Measurements from ENCODE around the gene NSFL1C.

The NSFL1C gene

DNA sequence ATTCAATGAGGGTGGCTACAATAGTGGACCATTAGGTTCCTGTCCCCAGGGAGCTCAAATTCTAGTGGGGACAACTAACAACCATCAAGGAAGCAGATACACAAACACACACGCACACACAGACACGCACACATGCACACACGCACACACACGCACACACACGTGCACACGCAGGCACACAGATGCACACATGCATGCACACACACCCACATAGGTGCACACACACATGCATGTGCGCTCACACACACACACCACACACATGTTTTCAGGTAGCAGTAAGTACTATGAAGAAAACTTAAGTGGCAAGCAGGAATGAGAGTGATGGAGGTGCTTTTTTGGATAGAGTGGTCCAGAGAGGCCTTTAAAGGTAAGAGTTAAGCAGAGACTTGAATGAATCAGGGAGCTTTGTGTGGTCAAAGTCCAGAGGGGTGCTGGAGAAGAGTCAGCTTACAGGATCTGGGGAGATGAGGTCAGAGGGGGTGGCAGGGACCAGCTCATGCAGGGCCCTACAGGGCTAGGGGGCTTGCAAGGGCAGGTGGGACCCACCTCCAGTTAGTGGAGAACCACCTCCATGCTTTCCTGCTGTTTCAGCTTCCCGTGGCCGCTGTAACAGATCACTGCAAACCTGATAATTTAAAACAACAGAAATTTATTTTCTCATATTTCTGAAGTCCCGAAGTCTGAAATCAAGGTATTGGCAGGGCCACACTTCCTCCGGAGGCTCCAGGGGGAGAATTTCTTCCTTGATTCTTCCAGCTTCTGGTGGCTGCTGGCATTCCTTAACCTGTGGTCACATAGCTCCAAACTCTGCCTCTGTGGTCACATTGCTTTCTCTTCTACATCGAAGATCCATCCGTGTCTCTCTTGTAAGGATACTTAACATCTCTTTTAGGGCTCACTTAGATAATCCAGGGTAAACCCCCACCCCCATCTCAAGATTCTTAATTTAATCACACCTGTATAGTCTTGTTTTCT lies 6.9 kb upstream of the NSFL1C start:
- Histone ChIP-seq H3K9ac (ENCODE audit: low read depth, low read length) (no peak overlapping the region), H3K36me3 (ENCODE audit: insufficient read depth, low read length) (no peaks in the 10 kb centered on the region), H3K9me3 (ENCODE audit: control insufficient read depth, insufficient read depth, low read length) (no peaks in the 10 kb centered on the region), H3K4me1 (ENCODE audit: insufficient read depth, low read length) (peaks cover 8% of the 10 kb centered on the region; the same call in 1 of the 2 replicates)

DNA sequence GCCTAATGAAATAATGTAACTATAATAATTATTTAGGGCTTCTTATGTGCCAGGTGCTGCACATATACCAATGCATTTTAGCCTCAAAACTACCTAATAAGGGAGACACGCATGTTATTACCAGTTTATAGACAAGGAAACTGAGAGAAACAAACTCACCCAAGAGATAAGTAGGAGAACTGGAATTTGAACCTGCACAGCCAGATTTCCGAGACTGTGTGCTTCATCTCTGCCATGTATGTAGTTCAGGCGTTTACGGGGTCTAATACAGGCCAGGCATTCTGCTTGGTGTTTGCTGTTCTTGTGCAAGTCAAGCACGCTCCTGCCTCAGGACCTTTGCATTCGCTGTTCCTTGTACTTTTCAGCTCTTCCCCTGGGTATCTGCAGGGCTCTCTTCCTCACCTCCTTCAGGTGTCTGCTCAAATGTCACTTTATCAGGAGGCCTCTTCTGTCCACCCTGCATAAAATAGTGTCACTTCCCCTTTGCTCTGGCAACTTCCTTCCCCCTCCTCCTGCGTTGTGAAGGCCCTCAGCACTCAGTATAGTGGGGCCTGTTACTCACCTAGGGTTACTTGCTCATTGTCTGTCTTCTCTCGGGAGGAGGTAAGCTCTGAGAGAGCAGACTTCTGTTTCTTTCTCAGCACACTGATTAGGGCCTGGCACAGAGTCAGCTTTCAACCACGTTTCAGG lies 6.1 kb upstream of the NSFL1C start:
- Histone ChIP-seq H3K9ac (ENCODE audit: low read depth, low read length) (no peak overlapping the region), H3K4me1 (ENCODE audit: insufficient read depth, low read length) (peaks cover 8% of the 10 kb centered on the region; the same call in 1 of the 2 replicates), H3K9me3 (ENCODE audit: control insufficient read depth, insufficient read depth, low read length) (no peaks in the 10 kb centered on the region), H3K36me3 (ENCODE audit: insufficient read depth, low read length) (no peaks in the 10 kb centered on the region)

DNA sequence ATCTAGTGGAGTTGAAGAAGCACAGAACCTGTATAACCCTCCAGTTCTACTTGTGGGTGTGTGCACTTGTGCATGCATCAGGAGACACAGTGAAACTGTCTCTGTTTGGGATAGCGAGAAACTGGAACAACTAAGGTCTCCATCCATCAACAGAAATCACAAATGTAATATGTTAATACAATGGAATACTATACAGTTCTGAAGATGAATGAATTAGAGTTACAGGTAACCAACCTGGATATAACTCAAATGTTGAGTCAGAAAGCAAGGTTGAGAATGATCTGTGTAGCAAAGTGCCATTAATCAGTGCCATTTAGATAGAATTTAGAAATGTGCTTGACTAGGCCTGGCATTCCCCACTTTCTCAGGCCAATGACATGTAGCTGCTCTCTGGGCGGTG lies 4.6 kb upstream of the NSFL1C start:
- Histone ChIP-seq H3K4me1 (ENCODE audit: insufficient read depth, low read length) (peaks cover 8% of the 10 kb centered on the region; the same call in 1 of the 2 replicates), H3K9me3 (ENCODE audit: control insufficient read depth, insufficient read depth, low read length) (no peaks in the 10 kb centered on the region), H3K36me3 (ENCODE audit: insufficient read depth, low read length) (no peaks in the 10 kb centered on the region), H3K9ac (ENCODE audit: low read depth, low read length) (no peak overlapping the region)

DNA sequence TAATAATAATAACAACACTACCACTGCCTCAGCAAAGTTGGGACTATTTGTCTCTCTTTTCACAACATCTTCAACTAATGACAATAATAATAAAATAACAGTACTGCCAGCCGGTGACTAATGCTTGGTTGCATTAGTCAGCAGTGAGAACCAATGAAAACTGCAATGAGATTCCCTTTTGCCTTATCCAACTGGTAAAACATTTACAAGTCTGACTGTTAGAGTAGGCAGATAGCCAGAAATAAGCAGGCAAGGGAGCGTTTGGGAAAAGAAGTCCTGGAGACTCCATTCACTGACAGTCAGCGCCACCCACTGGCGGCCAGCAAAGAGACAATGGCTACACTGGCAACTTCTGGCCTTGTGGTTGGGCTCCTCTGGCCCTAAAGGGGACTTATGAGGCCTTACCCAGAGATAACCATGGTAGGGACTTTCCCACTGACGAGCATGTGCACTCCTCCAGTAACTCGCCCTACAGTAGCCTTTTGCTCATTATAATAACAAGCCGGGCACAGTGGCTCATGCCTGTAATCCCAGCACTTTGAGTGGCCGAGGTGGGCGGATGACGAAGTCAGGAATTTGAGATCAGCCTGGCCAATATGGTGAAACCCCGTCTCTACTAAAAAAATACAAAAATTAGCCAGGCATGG lies 3.4 kb upstream of the NSFL1C start:
- Histone ChIP-seq H3K9ac (ENCODE audit: low read depth, low read length) (no peak overlapping the region), H3K4me1 (ENCODE audit: insufficient read depth, low read length) (peaks cover 14% of the 10 kb centered on the region), H3K9me3 (ENCODE audit: control insufficient read depth, insufficient read depth, low read length) (no peaks in the 10 kb centered on the region)

DNA sequence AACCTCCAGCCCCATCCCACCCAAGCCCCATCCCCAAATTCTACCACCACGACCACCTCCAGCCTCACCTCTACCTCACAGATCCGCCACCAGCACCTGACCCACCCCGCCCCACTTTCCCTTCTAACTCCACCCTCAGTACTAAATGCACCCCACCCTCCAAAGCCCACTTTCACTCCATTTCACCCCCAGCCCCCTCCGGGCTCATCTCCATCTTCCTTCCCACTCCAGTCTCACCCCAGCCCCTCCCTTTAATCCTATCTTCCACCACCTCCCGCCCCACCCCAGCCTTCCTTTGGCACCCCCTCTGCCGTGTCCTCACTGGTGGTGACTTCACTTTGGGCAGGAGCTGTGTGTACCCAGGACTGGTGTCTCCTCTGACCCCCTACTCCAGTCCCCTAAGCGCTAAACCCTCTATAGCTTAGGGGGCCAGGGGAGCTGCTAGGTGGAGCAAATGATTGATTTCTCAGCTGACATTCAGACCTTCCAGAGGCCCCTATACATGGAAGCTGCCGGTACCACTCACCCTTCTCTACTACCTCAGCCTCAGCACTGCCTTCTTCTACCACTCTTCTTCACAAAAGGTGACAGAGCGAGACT lies 2.8 kb upstream of the NSFL1C start:
- Histone ChIP-seq H3K9me3 (ENCODE audit: control insufficient read depth, insufficient read depth, low read length) (no peaks in the 10 kb centered on the region), H3K36me3 (ENCODE audit: insufficient read depth, low read length) (peaks cover 3% of the 10 kb centered on the region; the same call in 1 of the 2 replicates), H3K9ac (ENCODE audit: low read depth, low read length) (no peak overlapping the region), H3K4me1 (ENCODE audit: insufficient read depth, low read length) (peaks cover 14% of the 10 kb centered on the region)

More for the DNA sequence above, 3.4 kb upstream of the NSFL1C start:
- no peaks in the 10 kb centered on the region for H3K36me3 ChIP-seq (ENCODE audit: insufficient read depth, low read length)

DNA sequence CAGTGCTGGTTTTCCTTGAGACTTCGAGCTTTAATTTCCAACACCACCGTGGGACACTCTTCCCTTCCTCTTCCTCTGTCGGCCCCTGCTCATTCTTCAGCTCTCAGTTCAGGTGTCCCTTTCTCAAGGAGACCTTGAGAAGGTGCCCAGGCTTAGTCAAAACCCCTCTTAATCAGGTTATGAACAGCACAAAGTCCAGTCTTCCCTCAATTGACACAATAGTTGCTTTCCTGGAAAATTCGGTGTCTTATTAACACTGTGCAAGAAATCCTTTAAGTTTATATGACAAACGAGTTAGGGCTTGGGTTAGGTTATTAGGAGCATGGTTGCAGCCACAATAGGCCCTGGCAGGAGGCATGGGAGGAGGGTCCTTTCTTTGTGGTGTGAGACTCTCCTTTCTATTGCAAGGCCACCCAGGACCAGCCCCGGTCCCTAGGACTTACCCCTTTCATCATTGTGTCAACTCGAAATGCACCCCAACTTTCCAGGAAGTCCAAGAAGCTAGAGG lies 1.5 kb upstream of the NSFL1C start:
- no peaks in the 10 kb centered on the region for H3K9me3 ChIP-seq (ENCODE audit: control insufficient read depth, insufficient read depth, low read length)
- no peak overlapping the region for H3K9ac ChIP-seq (ENCODE audit: low read depth, low read length)
- peaks cover 14% of the 10 kb centered on the region for H3K4me1 ChIP-seq (ENCODE audit: insufficient read depth, low read length)
- peaks cover 7% of the 10 kb centered on the region; the same call in 1 of the 2 replicates for H3K36me3 ChIP-seq (ENCODE audit: insufficient read depth, low read length)

DNA sequence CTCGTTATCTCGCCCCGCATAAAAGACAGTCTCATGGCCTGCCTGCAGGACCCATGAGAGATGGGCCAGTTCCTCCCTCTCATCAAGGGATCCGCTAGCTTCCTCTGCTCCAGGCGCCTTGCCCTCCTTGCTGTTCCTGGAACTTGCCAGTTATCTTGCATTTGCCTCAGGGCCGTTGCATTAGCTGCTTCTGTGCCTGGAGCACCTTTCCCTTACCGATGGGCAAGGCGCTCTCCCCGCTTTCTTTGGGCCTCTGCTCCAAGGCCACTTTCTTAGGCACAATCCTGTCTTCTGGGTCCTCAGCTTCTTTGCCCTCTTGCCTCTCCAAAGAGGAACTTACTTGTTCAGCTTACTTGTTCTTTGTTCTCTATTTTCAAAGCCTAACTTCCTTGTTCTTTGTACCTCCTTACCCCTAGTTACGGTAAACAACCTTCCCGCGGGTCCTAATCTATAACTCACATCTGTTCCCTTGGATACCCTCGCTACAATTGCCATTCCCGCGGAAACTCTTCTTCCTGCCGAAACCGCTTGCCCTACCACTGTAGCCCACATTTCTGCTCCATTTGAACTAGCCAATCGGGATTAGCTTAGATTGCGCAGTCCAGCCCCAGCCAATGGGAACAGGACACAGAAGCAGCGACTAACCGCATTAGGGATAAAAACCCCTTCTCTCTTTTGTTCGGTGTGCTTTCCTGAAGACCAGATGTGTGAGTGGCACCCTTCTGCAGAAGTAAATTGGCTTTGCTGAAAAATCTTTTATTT lies 887 bp upstream of the NSFL1C start:
- H3K36me3 ChIP-seq (ENCODE audit: insufficient read depth, low read length) = peaks cover 7% of the 10 kb centered on the region; the same call in 1 of the 2 replicates
- no peak overlapping the region; the same call in 1 of the 2 replicates for H3K9ac ChIP-seq (ENCODE audit: low read depth, low read length)
- no peaks in the 10 kb centered on the region for H3K9me3 ChIP-seq (ENCODE audit: control insufficient read depth, insufficient read depth, low read length)
- peaks cover 14% of the 10 kb centered on the region for H3K4me1 ChIP-seq (ENCODE audit: insufficient read depth, low read length)

DNA sequence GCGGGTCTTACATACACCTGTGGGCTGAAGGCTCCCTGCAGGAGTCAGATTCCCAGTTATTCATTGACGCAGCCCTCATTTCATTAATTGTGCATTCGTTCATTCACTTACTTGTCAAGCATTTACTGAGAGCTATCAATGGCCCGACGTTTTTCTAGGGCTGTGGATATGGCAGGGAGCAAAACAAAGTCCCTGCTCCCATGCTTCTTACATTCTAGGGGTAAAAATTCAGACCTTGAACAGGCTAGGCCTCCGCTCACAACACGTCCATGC lies 369 bp upstream of the NSFL1C start:
- H3K4me1 ChIP-seq (ENCODE audit: insufficient read depth, low read length) = peaks cover 14% of the 10 kb centered on the region
- no peak overlapping the region; the same call in 1 of the 2 replicates for H3K9ac ChIP-seq (ENCODE audit: low read depth, low read length)
- H3K36me3 ChIP-seq (ENCODE audit: insufficient read depth, low read length) = peaks cover 11% of the 10 kb centered on the region
- no peaks in the 10 kb centered on the region for H3K9me3 ChIP-seq (ENCODE audit: control insufficient read depth, insufficient read depth, low read length)

DNA sequence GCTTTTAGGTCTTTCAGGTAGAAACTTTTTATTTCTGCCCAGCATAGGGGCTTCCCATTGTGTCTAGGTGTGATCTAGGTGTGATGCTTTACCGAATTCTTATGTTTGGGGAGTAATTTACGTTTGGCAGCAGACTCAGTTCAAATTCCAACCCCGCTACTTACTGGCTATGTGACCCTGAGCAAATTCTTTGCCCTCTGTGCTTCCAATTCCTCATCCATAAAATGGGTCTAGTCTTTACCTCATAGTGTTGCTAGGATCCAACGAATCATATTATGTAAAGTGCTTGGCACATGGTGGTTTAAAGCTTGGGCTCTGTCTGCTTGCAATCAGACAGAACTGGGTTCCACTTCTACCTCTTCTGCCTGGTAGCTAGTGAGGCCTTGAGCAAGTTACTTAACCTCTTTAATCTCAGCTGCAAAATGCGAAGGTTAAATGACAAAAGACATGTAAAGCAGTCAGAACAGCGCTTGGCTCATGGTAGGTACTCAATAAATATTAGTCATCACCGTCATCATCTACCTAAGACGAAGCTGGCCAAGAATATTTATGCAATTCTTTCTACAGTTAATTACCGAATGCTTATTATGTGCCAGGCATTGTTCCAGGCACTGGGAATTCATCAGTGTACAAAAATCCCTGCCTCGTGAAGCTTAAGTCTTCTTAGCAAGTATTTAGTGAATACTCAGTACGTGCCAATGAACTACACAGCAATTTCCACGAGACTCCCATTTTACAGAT lies 1.0 kb downstream of the NSFL1C start:
- H3K9ac ChIP-seq (ENCODE audit: low read depth, low read length) = peak overlapping the region; percentile 89
- peaks cover 11% of the 10 kb centered on the region for H3K36me3 ChIP-seq (ENCODE audit: insufficient read depth, low read length)
- no peaks in the 10 kb centered on the region for H3K9me3 ChIP-seq (ENCODE audit: control insufficient read depth, insufficient read depth, low read length)
- peaks cover 11% of the 10 kb centered on the region for H3K4me1 ChIP-seq (ENCODE audit: insufficient read depth, low read length)

DNA sequence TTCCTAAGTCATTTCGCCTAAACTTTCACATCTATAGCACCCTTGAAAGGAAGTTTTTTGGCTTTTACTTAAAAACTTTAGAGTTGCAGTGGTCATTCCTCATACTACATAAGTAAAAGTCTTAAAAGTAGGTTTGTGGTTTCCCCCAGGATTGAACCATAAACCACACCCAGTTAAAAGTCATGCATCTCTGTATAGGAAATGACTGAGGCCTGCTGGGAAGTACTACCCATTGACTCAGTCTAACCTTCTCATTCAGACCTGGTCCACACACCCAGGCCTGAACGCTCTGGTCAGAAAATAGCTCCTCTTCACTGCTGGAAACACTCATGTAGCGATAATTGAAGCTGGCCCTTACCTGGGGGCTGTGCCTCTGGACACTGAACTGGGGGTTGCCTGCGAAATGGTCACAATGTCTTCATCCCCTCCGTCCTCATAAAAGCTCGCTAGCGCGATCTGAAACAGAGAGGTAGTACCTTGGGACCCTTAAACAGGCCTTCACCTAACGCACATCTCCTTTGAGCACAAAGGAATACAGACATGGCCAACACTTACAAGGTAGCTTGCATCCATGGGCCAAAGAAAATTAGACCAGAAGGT lies 2.6 kb downstream of the NSFL1C start:
- H3K36me3 ChIP-seq (ENCODE audit: insufficient read depth, low read length) = peaks cover 11% of the 10 kb centered on the region
- no peaks in the 10 kb centered on the region for H3K9me3 ChIP-seq (ENCODE audit: control insufficient read depth, insufficient read depth, low read length)
- no peak overlapping the region for H3K9ac ChIP-seq (ENCODE audit: low read depth, low read length)
- H3K4me1 ChIP-seq (ENCODE audit: insufficient read depth, low read length) = peaks cover 10% of the 10 kb centered on the region

DNA sequence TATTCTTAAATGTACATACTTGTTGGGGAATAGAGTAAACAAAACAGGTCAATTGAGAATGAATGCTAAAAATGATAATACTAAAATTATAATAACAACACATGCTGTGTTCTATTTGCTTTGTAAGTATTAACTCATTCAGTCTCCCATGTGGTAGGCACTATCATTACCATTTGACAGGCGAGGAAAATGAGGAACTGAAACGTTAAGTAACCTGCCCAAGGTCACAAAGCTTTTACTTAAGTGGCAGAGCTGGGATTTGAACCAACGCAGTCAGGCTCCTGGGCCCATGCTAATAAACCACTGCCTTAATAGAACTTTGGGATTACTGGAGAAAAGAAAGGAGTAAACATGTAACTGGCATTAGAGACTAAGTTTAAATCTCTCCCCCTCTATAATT lies 3.8 kb downstream of the NSFL1C start:
- peaks cover 17% of the 10 kb centered on the region for H3K36me3 ChIP-seq (ENCODE audit: insufficient read depth, low read length)
- H3K9ac ChIP-seq (ENCODE audit: low read depth, low read length) = no peak overlapping the region
- no peaks in the 10 kb centered on the region for H3K9me3 ChIP-seq (ENCODE audit: control insufficient read depth, insufficient read depth, low read length)
- peaks cover 6% of the 10 kb centered on the region for H3K4me1 ChIP-seq (ENCODE audit: insufficient read depth, low read length)

DNA sequence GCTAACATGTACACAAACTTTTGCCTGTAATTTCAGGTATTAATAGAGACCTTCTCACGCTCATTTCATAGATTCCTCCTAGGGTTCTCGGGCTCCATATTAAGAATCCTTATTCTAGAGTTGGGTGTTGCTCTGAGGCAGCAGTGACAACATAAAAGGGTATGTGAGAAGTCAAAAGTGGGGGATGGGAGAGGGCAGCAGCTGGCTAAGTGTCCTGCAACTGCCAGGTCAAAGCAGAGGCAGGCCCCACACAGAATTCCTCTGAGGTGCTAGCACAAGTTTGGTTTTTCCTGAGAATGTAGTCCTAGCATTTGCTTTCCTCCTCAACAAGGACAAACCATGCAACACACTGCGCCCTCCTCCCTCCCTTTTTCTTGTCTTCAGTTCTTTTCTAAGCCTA lies 4.6 kb downstream of the NSFL1C start:
- Histone ChIP-seq H3K9me3 (ENCODE audit: control insufficient read depth, insufficient read depth, low read length) (no peaks in the 10 kb centered on the region), H3K36me3 (ENCODE audit: insufficient read depth, low read length) (peaks cover 21% of the 10 kb centered on the region), H3K9ac (ENCODE audit: low read depth, low read length) (no peak overlapping the region), H3K4me1 (ENCODE audit: insufficient read depth, low read length) (peaks cover 6% of the 10 kb centered on the region; the same call in 1 of the 2 replicates)

DNA sequence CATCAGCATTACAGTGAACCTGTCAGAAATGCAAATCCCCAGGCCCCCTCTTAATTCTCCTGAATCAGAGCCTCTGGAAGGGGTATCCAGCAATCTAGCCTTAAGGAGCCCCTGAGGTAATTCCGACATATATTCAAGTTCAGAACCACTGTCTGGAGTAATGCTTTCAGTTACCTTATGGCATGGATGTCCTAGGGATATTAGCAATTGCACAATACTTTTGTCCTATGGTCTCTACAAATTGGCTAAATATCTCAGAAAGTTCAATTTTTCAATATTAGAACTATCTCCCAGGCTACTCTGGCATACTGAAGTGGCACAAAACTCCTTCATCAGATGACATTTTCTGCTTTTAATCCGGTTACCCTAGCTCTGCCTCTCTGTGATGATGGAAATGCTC lies 6.4 kb downstream of the NSFL1C start:
- H3K9ac ChIP-seq (ENCODE audit: low read depth, low read length) = no peak overlapping the region
- no peaks in the 10 kb centered on the region for H3K9me3 ChIP-seq (ENCODE audit: control insufficient read depth, insufficient read depth, low read length)
- H3K36me3 ChIP-seq (ENCODE audit: insufficient read depth, low read length) = peaks cover 32% of the 10 kb centered on the region
- 0 out of 2 replicates have a peak, but pooled peaks cover under 1% of the 10 kb centered on the region for H3K4me1 ChIP-seq (ENCODE audit: insufficient read depth, low read length)
